Measurements from ENCODE around the gene HSP90AB1. TPM values are rescaled to one million over a fixed set of nuclear protein-coding genes. Genes with fewer than 3 reads are reported as not detected.

The HSP90AB1 gene
- total and polyA plus RNA-seq, 9 of the 15 experiments (the other 6 are each of a cell fraction or from before 2014, with no cell fraction given), result 1,780 to 3,358 (median 2,262) TPM

DNA sequence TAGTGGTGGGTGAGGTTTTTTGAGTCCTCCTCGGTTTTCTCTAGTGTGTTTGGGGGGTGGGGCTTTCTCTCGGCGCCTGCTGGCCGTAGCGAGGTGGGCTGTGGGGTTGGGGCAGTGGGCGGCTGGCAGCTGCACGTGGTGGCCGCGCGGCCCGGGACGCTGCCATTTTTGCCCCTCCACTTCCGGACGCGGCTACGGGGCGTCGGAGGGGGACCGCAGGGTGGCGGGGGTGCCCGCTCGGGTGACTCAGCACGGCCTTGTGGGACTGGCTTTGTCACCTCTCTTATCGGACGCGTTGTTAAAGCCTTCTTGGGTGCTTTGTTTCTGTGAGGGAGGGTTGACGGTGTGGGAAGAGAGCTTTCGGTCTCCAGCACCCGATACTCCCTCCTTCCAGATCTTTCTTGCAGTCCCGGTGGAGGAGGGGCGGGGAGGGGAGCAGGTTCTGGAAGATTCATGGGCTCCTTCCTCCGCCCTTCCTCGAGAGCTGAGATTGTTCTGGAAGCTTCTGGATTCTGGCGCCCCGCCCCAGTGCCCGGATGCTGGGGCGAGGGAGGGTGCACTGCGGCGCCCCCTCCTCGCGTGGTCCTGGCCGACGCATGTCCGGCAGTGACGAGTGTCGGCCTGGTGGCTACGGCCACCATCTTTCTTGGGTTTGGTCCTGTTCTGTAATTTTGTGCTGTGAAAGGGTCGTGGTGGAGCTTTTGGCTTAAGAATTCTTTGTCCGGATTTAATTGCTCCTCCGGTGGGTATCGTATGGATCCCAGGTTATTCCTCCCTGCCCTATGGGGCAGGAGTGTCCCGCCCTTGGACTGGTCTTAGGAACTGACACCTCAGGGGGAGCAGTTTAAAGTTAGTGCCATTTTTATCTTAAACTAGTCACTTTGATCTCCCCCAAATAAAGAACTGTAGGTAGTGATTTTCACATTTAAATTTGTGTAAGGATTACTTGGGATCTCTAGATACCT, 719 bp downstream of the HSP90AB1 start (continued):
- TF ChIP-seq MXD1 (CRISPR knock-in tag; IDR thresholded peaks at IDR 0.05; ENCODE audit: borderline replicate concordance, poor library complexity, severe bottlenecking), result peak; percentile 99
- TF ChIP-seq ZBTB17 (CRISPR knock-in tag; IDR thresholded peaks at IDR 0.05), result peak; percentile 86
- TF ChIP-seq DLX4 (CRISPR knock-in tag; IDR thresholded peaks at IDR 0.05), result no peak
- TF ChIP-seq EZH2 (IDR thresholded peaks at IDR 0.05; ENCODE audit: borderline replicate concordance, low read depth, low read length), result no peak
- TF ChIP-seq SMAD3 (CRISPR knock-in tag; conservative IDR thresholded peaks at IDR 0.05), result peak; percentile 57; the same call in 1 of the 2 replicates
- TF ChIP-seq STAT5A (IDR thresholded peaks at IDR 0.05; ENCODE audit: borderline replicate concordance, low read length), result no peak
- TF ChIP-seq, protein P1, sequence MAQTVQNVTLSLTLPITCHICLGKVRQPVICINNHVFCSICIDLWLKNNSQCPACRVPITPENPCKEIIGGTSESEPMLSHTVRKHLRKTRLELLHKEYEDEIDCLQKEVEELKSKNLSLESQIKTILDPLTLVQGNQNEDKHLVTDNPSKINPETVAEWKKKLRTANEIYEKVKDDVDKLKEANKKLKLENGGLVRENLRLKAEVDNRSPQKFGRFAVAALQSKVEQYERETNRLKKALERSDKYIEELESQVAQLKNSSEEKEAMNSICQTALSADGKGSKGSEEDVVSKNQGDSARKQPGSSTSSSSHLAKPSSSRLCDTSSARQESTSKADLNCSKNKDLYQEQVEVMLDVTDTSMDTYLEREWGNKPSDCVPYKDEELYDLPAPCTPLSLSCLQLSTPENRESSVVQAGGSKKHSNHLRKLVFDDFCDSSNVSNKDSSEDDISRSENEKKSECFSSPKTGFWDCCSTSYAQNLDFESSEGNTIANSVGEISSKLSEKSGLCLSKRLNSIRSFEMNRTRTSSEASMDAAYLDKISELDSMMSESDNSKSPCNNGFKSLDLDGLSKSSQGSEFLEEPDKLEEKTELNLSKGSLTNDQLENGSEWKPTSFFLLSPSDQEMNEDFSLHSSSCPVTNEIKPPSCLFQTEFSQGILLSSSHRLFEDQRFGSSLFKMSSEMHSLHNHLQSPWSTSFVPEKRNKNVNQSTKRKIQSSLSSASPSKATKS (CRISPR knock-in tag; IDR thresholded peaks at IDR 0.05), result no peak; the same call in 1 of the 2 replicates
- no peak for TF ChIP-seq ZNF41 (CRISPR knock-in tag; conservative IDR thresholded peaks at IDR 0.05)
- no peak for TF ChIP-seq ZNF696 (CRISPR knock-in tag; conservative IDR thresholded peaks at IDR 0.05)
- TF ChIP-seq ZKSCAN1 (IDR thresholded peaks at IDR 0.05; ENCODE audit: low read depth, low read length), result peak; percentile 12
- 0 out of 6 replicates have a peak, but pooled peaks of 1 of the 3 experiments have one; percentile 6 for TF ChIP-seq CTCF (IDR thresholded peaks at IDR 0.05 in 2 of 3, conservative IDR thresholded peaks at IDR 0.05 in 1 of 3; ENCODE audit: insufficient read depth in 2 of 3, low read depth in 1 of 3, low read length in 3 of 3)
- TF ChIP-seq NONO (IDR thresholded peaks at IDR 0.05; ENCODE audit: low read depth in 2 of 2, low read length in 1 of 2), result peak; percentile 46 to 89; a peak in 2 of 4 replicates
- peak; percentile 93 for TF ChIP-seq ZNF316 (IDR thresholded peaks at IDR 0.05)
- TF ChIP-seq HNRNPK (IDR thresholded peaks at IDR 0.05; ENCODE audit: low read depth, low read length, poor library complexity, severe bottlenecking), result peak; percentile 49
- no peak; the same call in 1 of the 2 replicates for TF ChIP-seq TFE3 (CRISPR knock-in tag; IDR thresholded peaks at IDR 0.05)
- TF ChIP-seq TCF15 (CRISPR knock-in tag; IDR thresholded peaks at IDR 0.05), result peak; percentile 23; the same call in 1 of the 2 replicates
- TF ChIP-seq HDAC8 (tag; IDR thresholded peaks at IDR 0.05), result 0 out of 2 replicates have a peak, but pooled peaks have one; percentile 24
- TF ChIP-seq EWSR1 (IDR thresholded peaks at IDR 0.05; ENCODE audit: borderline replicate concordance, low read depth, partially characterized antibody), result no peak

Data from K562 (cell line).